IPS-11a (cell line): ENCODE data around the gene PACRG.

Experiments used
- H3K4me3 ChIP-seq: one replicate; pipeline ENCODE4 v1.5.1; 2013; ENCODE audit warnings: low read depth, low read length, control low read depth

The PACRG gene

DNA sequence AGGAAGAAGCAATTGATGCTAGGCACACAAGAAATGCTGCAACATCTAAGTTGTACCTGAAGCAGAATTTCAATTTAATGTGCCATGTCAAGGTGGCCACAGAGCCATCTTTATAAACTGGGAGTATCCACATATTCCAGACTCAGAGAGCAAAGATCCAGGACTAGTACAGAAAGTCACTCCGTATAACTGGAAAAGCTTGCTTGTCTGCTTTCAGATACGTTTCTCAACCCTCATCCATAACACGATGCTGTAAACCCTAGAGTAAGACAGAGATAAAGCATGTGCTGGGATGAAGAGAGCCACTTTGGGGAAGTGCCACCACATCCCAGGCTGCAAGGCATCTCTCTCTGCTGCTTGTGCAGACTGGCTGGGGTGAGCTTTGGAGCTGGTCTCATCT lies 134.7 kb downstream of the PACRG start:
- no peak overlapping the region for H3K4me3 ChIP-seq

DNA sequence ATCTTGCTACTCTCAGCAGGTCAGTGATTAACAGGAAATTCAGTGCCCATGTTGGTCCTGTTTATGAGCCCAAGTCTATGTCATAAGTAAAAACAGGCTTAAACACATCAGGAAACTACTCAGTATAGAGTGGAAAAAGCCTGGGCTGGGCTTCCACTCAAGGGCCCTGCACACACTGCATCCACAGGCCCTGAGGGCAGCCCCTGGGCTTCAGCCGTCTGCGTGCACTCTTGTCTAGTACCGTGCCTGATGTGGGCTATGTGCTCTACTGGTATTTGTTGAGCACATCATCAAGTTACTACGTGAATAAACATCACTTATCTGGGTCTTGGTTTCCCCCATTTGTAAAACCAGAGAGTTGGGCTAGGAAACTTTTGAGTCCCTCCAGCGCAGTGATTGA lies 135.2 kb downstream of the PACRG start:
- H3K4me3 ChIP-seq, result no peak overlapping the region

DNA sequence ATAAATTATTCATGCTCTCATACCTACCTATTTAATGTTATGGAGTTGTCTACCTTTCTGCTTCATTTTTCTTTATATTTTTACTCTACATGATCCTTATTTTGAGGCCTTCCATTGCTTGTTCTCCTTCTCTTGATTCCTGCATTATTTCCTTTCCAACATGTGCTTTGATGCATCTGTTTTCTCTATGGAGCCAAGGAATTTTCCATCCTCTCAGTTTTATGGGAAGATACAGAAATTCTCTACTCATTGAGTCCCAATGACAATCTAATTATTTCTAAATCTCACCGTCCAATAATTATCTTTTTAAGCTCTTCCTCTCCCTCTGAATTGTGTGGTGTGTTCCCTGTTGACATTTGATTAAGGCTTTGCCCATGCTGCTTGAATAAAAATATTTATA lies 136.0 kb downstream of the PACRG start:
- H3K4me3 ChIP-seq, result no peak overlapping the region

DNA sequence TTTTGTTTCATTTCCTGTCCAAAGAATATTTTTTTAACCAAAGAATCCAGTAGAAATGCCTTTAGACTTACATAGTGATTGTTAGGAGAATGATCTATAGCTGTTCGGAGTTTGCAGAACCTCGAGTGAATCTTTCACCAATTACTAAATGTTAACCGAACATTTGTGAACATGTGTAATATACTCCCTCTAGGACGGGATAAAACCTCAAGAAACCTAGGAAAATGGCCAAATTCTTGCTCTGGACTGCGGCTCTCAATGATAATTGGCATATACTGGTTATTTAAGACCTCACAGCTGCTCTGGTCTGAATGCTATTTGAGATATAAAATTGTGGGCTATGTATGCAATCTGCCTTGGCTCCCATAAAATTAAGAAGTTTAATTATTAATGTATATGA lies 137.1 kb downstream of the PACRG start:
- H3K4me3 ChIP-seq, result no peak overlapping the region

DNA sequence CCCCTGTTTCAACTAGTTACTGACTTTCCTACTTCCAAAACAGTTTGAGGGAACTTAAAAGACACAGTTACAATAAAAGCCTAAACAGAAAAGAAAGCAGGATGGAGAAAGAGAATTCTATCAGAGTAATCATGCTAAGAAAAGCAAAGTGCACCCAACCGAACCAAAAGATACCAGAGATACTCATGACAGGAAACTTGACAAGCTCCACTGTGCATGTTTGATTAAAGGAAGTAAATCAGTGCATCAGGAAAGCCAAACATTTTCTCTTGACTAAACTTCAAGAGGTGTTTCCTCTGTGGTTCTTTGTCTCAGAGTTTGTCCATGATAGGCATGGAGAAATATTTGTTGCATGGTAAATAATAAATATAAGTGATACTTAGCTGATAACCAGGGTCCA lies 138.9 kb downstream of the PACRG start:
- no peak overlapping the region for H3K4me3 ChIP-seq

DNA sequence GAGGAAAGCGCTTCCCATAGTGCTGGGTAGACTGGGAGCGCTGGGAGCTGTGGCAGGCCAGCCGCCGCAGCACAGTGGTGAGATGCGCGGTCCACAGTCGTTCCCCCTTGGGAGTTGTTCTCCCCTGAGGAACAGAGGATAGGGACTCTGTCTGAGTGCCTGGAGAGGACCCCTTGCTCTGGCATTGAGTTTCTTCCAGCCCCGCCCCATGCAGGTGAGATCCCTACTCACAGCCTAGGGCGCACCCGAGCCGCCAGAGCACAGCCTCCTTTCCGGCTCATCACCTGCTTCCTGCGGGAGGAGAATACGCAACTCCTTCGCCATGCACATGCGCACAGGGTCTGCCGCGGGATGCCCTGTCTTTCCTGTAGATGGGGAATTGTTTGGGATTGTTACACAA lies 140.6 kb downstream of the PACRG start:
- no peak overlapping the region for H3K4me3 ChIP-seq

DNA sequence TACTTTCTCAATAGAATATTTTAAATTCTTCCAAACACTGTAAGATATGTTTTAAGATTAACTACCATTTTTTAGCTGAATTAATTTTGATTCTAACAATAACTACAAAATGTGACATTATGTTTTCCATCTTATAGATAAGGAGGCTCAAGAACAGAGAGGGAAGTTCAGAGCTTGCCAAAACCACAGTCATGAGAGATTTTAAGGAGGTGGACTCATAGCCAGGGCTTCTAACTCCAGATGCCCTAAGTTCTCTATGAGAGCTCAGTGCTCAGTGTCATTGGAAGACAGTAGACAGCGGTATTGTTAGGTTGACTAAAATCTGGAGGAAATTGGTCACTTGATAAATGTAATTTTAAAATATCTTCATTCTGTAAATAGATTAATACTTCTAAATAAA lies 144.2 kb downstream of the PACRG start:
- no peak overlapping the region for H3K4me3 ChIP-seq

DNA sequence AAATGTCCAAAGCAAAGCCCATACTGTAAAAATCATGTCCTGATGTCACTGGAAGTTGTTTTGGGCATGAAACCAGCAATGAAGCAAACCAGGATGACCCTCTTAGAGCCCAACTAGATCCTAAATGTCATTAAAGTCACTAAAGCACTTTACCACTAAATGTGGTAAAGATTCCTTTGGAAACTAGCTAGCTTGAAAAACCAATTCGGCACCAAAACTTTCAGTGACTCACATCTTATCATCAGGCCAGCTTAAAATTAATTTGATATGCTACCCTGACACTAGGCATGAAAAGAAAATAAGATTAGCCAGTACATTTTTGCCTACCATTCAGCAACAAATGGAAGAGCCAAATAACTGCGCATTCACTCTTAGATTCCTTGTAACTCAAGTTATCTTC lies 145.8 kb downstream of the PACRG start:
- H3K4me3 ChIP-seq, result no peak overlapping the region

DNA sequence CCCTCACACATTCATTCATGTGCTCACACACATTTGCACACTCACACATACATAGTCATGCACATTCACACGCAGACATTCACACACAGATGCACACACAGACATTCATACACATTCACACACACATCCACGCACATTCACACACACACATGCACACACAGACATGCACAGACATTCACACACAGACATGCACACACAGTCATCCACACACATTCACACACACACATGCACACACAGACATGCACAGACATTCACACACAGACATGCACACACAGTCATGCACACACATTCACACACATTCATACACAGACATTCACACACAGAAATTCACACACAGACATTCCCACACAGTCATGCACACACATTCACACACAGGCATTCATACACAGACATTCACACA lies 147.3 kb downstream of the PACRG start:
- H3K4me3 ChIP-seq, result no peak overlapping the region

DNA sequence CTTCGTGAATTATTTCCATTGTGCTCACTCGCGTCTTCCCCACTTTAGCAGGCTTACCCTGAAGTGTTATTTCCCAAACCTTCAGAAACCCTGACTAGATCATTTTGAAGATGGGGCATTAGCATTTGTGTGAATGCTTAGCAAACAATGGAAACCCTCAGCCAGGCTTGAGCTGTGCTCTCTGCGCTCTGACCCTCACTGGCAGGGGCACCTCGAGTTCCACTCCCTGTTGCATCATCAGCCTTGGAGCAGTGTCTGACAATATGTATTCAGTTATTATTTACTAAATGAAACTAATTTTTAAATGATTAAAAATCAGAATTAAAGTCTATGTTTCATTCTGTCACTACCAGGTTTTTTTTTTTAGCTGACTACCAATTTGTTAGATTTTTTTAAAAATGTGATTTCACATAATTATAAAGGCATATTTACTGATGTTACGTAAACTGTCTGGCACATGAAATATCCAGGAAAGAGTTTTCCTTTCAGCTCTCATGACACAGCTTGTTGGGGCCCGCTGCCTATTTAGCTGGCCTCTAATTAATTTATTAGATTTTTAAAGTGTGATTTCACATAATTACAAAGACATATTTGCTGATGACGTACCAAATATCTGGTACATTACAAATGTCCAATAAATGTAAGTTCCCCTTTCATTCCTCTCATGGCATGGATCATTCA lies 155.2 kb downstream of the PACRG start:
- H3K4me3 ChIP-seq, result no peak overlapping the region

DNA sequence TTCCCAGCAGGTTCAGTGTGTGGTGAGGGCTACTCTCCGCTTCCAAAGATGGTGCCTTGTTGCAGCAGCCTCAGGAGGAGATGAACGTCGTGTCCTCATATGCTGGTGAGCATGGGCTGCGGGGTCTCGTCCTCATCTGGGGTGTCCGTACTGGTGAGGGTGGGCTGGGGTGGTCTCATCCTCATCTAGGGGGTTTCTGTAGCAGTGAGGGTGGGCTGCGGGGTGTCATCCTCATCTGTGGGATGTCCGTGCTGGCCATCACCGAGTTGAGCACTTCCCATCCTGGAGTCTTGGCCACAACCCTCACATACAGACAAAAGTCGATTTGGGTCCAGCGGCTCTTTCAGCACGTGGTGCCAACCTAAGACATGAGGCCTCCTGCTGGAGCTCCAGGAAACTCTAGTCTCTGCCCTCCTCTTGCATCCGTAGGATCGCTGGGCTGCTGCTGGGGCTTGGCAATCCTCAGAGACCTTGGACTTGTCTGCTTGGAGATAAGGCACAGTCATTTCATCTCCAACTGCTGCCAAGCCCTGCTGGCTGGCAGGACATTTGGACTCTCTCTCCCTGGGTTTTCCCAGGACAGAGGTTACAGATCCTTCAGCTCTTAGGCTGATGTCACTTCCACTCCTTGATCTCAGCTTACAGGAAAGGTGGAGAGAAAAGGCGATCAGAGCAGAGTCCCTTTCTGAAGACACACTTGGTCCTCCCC lies 160.4 kb downstream of the PACRG start:
- no peak overlapping the region for H3K4me3 ChIP-seq

DNA sequence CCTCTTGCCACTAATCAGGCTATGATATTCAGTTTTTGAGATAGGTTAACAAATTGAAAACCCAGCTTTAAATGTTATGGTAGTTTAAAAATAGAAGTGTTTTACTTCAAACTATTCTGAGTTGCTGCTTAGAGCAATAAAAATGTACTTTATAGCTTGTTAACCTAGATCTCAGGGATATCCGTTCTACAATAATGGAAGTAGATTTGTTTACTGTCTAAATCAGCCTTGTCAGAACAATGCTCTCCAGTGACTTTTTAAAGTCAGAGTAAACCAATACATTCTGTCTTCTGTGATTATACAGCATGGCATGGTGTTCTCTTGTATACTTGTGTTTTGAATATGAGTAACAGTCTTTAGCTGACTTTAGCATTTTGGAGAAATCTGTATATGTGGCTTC lies 161.5 kb downstream of the PACRG start:
- no peak overlapping the region for H3K4me3 ChIP-seq

DNA sequence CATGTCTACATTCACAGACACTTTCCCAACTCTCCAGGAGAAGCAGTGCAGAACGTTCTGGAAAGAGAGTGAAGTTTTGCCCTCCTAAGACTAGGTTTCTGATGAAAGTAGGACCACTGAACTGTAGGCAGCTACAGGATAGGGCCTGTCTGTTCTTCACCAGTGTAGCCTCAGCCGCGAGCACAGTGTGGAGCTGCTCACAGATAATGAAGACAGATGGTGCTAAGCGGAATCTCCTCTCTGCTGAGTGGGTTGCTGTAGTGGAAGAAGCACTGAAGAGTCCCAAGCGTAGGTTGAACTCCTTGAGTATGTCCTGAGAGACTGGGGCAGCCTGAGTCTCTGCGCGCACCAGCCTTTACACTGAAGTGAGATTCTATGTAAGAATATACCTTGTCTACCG lies 170.2 kb downstream of the PACRG start:
- no peak overlapping the region for H3K4me3 ChIP-seq

DNA sequence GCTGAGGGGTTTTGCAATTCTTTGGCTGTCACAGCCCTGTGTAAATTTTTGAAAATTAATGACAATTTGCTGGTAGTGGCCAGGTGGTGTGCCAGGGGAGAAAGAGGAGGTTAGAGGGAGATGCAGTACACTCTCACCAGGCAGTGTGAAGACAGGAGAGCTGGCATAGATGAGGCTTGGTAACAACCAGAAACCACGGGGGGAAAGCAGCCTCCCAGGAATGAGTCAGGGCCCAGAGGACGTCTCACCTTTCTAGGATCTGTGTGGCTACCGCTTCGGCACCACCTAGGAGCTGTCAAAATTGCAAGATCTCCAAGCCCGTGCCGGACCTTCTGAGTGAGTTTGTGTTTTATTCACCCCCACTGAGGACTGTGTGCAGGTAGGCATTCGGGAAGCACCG lies 171.4 kb downstream of the PACRG start:
- no peak overlapping the region for H3K4me3 ChIP-seq

DNA sequence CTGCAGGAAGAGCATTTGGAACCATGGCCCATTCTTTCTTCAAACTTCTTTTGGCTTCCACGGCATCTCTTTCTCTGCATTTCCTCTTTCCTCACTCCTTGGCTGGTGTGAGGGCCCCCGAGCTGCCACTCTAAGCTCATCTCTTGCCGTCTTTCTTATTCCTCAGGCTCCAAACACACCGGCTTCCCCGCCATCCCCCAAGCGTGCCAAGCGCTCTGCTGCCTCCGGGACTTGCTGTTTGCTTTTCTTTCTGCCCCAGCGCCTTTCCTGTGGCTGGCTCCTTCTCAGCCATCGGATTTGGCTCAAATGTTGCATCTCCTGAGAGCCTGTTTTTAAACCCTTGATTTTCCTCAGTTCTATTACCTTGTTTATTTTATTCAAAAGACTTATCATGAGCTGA lies 172.7 kb downstream of the PACRG start:
- no peak overlapping the region for H3K4me3 ChIP-seq

DNA sequence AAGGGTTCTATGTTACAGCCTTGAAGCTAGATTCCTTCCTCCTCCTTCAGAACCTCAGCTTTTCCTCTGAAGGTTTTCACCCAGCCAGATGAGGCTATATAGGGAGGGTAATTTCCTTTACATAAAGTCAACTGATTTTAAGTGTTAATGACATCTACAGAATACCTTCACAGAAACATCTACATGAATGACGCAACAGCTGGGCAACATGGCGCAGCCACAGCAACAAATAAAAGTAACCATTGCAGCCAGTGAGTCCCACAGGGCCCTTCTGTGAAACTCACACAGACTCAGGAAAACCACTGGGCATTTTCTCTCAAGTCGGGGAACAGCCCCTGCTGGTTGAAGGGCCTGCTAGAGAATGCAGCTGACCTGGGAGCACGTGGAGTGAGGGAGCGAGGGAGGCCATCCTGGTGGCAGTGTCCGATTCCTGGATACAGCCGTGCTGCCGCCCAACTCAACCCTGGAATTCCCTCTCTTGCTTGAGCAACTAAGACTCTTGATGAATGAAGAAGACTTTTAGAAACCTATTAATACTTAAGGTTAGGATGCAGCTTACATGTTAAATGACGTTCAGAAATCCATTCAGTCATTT lies 176.4 kb downstream of the PACRG start:
- H3K4me3 ChIP-seq, result no peak overlapping the region

DNA sequence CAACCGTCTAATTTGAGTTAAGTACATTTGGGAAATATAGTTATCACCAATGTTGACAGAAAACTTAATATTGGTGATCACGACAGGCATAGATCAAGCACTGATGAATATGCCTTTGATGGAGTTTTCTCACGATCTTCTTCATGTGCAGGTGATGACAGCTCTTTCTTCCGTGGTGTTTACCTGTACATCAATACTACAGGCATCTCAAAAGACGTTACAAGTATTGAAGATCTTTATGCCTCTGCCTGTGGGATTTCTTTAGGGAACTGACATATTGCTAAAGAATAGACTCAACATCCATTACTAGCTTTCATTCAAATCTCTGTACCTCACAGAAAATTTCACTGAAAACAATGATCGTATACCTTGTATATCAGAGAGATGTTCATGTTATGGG lies 178.7 kb downstream of the PACRG start:
- H3K4me3 ChIP-seq, result no peak overlapping the region

DNA sequence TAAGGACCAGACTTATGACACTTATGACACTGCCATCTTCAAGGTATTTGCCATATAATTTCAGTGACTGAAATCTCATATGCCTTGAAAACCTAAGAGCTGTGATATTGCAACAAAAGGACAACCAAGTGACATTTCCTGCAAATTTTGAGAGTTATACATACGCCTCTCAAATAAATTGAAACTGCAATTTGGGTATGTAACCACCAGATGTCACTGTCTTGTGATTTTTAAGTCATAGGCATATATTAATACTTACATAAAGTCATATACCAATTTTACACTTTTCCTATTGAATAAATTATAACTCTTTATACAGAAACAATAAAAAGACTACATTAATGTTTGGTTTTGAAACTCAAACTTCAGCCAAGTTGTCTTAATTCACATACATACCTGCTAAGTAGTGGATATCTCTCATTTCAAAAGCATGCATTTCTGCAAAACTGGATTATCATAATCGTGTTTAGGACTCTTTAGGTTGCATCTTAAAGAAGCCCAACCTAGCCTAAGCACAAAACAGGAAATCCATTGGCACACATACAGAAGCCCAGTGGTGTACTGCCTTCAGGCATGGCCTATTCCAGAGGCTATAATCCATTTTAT lies 180.2 kb downstream of the PACRG start:
- no peak overlapping the region for H3K4me3 ChIP-seq

DNA sequence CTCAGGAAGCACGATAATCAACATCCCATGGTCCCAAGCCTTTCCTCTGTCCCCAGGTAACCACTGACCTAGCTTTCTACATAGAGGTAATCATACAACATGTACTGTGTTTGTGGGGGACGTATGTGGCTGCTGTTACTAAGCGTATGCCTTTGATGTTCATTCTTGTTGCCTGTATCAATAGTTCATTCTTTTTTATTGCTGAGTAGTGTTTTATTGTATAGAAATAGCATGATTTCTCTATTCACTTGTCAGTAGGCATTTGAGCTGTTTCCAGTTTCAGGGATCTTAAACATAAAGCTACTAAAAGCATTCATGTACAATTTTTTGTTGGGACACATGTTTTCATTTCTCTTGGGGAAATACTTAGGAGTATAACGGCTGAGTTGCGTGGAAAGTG lies 185.4 kb downstream of the PACRG start:
- no peak overlapping the region for H3K4me3 ChIP-seq

DNA sequence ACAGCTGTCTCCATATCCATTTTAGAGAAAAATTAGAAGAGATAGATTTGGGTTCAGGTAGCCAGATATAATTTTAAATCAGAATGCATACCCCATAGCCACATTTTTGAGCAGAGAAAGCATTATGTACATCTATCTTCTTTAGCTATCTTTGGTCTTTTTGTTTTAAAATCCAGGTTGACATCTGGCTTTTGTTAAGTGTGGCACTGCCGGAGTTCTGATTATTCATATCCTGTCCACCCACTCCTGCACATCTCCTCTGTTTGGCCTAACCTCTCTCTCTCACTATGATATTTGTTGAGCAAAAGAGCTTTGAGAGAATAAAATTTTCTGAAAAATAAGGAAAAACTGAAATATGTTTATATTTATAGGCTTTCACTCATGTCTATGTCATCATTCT lies 189.7 kb downstream of the PACRG start:
- H3K4me3 ChIP-seq, result no peak overlapping the region

DNA sequence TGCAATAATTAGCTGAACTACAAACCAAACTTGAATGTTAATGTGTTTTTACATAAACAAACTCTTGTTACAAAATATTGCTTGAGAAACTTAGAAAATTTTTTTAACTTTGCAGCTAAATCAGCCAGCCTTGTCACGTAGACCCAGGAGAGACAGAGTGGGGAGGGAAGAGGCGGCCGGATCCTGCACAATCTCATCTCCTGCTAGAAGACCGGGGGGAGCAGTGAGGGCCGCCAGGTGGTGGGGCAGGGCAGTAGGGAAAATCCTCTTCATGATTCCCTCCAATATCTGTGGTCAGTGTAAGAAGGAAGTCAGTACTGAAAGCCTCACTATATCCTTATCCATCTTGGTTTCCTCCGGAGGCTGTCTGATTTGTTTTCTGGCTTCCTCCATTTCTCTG lies 193.3 kb downstream of the PACRG start:
- no peak overlapping the region for H3K4me3 ChIP-seq

DNA sequence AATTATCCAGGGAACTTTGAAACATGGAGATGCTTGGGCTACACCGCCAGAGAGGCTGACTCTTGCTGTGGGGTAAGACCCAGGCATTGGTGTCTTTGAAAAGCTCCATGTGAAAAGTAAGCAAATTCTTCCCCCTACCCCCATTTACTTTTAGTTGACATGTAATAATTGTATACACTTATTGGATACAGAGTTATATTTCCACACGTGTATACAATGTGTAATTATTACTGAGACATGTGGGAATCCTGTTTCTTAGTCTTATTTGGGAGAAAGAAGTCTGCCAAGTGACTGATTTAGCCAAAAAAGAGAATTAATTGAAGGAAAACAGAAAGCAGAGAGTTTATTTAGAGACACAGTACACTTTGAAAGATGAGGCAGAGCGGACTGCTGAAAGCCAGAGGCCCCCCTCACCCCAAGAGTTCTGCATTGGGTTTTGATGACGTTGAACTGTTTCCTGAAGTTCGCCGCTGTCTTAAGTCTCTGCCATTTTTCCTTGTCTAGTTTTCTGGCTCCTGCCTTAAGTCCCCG lies 193.8 kb downstream of the PACRG start:
- H3K4me3 ChIP-seq, result no peak overlapping the region
